ENCODE results near the gene RAF1. TPM values are rescaled to one million over a fixed set of nuclear protein-coding genes. Genes with fewer than 3 reads are reported as not detected.

RAF1 gene
- total and polyA plus RNA-seq, 2 of the 13 experiments (the other 11 are each of a cell fraction or from before 2014, with no cell fraction given) = 72.2 to 91.4 TPM

GRCh38 chr3:12655701-12656100 is 8.2 kb downstream of the RAF1 start:
- Histone ChIP-seq H3K79me2 (ENCODE audit: insufficient read depth, low read length) (peaks cover 97% of the 10 kb centered on the region), H3K27ac (ENCODE audit: extremely low read length, insufficient read depth, low read length) (no peak overlapping the region), H3K4me2 (ENCODE audit: low read depth, low read length) (no peak overlapping the region), H2AFZ (ENCODE audit: low read length) (no peak overlapping the region), H3K9me3 (ENCODE audit: low read length) (no peaks in the 10 kb centered on the region), H3K4me1 (ENCODE audit: insufficient read depth, low read length) (peaks cover 62% of the 10 kb centered on the region), H4K20me1 (ENCODE audit: insufficient read depth, low read length) (peaks cover 25% of the 10 kb centered on the region), H3K36me3 (replicated peaks in 1 of 2; ENCODE audit: control insufficient read depth in 1 of 2, insufficient read depth in 2 of 2, low read length in 2 of 2) (no peaks in the 10 kb centered on the region; a peak in 1 of 5 replicates), H3K9ac (ENCODE audit: insufficient read depth, low read depth, low read length) (no peak overlapping the region), H3K27me3 (ENCODE audit: control insufficient read depth in 1 of 2, insufficient read depth in 2 of 2, low read length in 2 of 2) (no peaks in the 10 kb centered on the region), H3K4me3 (replicated peaks in 1 of 3; ENCODE audit: insufficient read depth in 1 of 3, low read depth in 2 of 3, low read length in 3 of 3) (no peak overlapping the region)
- BruUV-seq (replicated peaks) = no TSS peak
- TF ChIP-seq ZNF543 (CRISPR knock-in tag; IDR thresholded peaks at IDR 0.05) = no peak
- no peak for TF ChIP-seq E2F1 (CRISPR knock-in tag; IDR thresholded peaks at IDR 0.05)
- no peak for TF ChIP-seq MAFG (CRISPR knock-in tag; IDR thresholded peaks at IDR 0.05)
- TF ChIP-seq ATF3 (CRISPR knock-in tag; IDR thresholded peaks at IDR 0.05) = no peak
- no peak for TF ChIP-seq ZNF432 (CRISPR knock-in tag; IDR thresholded peaks at IDR 0.05; ENCODE audit: borderline replicate concordance)
- TF ChIP-seq ZMYM2 (CRISPR knock-in tag; IDR thresholded peaks at IDR 0.05) = no peak
- TF ChIP-seq WIZ (CRISPR knock-in tag; IDR thresholded peaks at IDR 0.05) = no peak
- no peak for TF ChIP-seq ZFP36 (IDR thresholded peaks at IDR 0.05; ENCODE audit: borderline replicate concordance, low read depth, low read length, partially characterized antibody)
- FAIRE-seq (no peak), DNase-seq (ENCODE audit: low spot score) (no peak), ATAC-seq (no peak)
- intact Hi-C loops (cut with micrococcal nuclease; ENCODE audit: unreplicated experiment) (no loop called here), in situ Hi-C loops (cut with HindIII; ENCODE audit: extremely low pct_ligation_motif_present, low pct_unique_long_range_greater_than_20kb) (no loop called here)
- WGBS (ENCODE audit: low lambda C conversion rate) = 97% methylated on average over 4 of the region's 4 CpGs
- ChIA-PET POLR2A (no interaction called here), CTCF (ENCODE audit: low intra/inter-chr PET ratio, low total read pairs) (no interaction called here)

- ChIA-PET POLR2A (interaction anchor here (2.1 kb wide), 1 partner anchor 10 kb away, joined by 5 read pairs; the partner anchor contains the start of gene RAF1), CTCF (ENCODE audit: low intra/inter-chr PET ratio, low total read pairs) (no interaction called here)
- in situ Hi-C loops (cut with HindIII; ENCODE audit: extremely low pct_ligation_motif_present, low pct_unique_long_range_greater_than_20kb) = no loop called here
- no TSS peak for BruUV-seq (replicated peaks)
- 98% methylated on average over 4 of the region's 4 CpGs for WGBS (ENCODE audit: low lambda C conversion rate)
- Histone ChIP-seq H3K9me3 (ENCODE audit: low read length) (no peaks in the 10 kb centered on the region), H3K4me3 (replicated peaks in 1 of 3; ENCODE audit: insufficient read depth in 1 of 3, low read depth in 2 of 3, low read length in 3 of 3) (no peak overlapping the region), H3K4me2 (ENCODE audit: low read depth, low read length) (no peak overlapping the region), H2AFZ (ENCODE audit: low read length) (no peak overlapping the region), H3K4me1 (ENCODE audit: insufficient read depth, low read length) (peaks cover 62% of the 10 kb centered on the region), H3K27me3 (ENCODE audit: control insufficient read depth in 1 of 2, insufficient read depth in 2 of 2, low read length in 2 of 2) (no peaks in the 10 kb centered on the region), H3K27ac (ENCODE audit: extremely low read length, insufficient read depth, low read length) (no peak overlapping the region), H3K36me3 (replicated peaks in 1 of 2; ENCODE audit: control insufficient read depth in 1 of 2, insufficient read depth in 2 of 2, low read length in 2 of 2) (no peaks in the 10 kb centered on the region; a peak in 1 of 5 replicates), H4K20me1 (ENCODE audit: insufficient read depth, low read length) (peaks cover 16% of the 10 kb centered on the region), H3K9ac (ENCODE audit: insufficient read depth, low read depth, low read length) (no peak overlapping the region), H3K79me2 (ENCODE audit: insufficient read depth, low read length) (peaks cover 95% of the 10 kb centered on the region)
- intact Hi-C loops (cut with micrococcal nuclease; ENCODE audit: unreplicated experiment) = no loop called here
- ATAC-seq (no peak), DNase-seq (ENCODE audit: low spot score) (no peak), FAIRE-seq (no peak)
- no peak for TF ChIP-seq MTA3 (CRISPR knock-in tag; IDR thresholded peaks at IDR 0.05)
- TF ChIP-seq ZNF580 (CRISPR knock-in tag; IDR thresholded peaks at IDR 0.05; ENCODE audit: borderline replicate concordance, low read depth) = no peak
- no peak for TF ChIP-seq ZKSCAN5 (CRISPR knock-in tag; IDR thresholded peaks at IDR 0.05)
- TF ChIP-seq ZNF30 (CRISPR knock-in tag; IDR thresholded peaks at IDR 0.05) = no peak
- no peak for TF ChIP-seq ZFX (CRISPR knock-in tag; IDR thresholded peaks at IDR 0.05; ENCODE audit: low read depth)
- TF ChIP-seq ZNF512B (CRISPR knock-in tag; IDR thresholded peaks at IDR 0.05; ENCODE audit: borderline replicate concordance) = no peak
- TF ChIP-seq SRF (IDR thresholded peaks at IDR 0.05; ENCODE audit: low read depth, low read length) = no peak
- TF ChIP-seq YEATS2 (CRISPR knock-in tag; IDR thresholded peaks at IDR 0.05; ENCODE audit: borderline replicate concordance) = no peak
Measured at GRCh38 chr3:12653747-12654146, 10.2 kb downstream of the RAF1 start.
